Measurements from ENCODE around the gene GAP43. TPM values are rescaled to one million over a fixed set of nuclear protein-coding genes. Genes with fewer than 3 reads are reported as not detected.

Gene GAP43
- total and polyA plus RNA-seq, 3 experiments from 2014 or later = not detected

DNA sequence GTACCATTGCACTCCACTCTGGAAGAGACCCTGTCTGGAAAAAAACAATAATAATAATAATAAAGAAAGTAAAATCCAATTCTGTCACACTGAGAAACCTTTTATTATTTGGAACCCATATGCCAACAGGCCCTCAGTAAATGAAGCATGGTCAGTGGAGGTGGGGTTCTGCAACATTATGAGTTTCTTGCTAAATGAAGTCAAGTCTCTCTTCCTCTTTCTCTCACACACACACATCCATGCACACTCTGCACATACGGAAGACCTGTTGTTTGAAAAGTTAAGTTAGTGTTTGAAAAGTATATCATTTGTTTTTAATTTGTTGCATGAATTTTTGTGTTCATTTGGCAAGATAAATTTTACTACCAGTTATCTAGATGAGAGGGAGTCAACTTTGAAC lies 27.8 kb downstream of the GAP43 start:
- no peaks in the 10 kb centered on the region for H3K4me1 ChIP-seq (ENCODE audit: insufficient read depth, low read length)
- CTCF ChIA-PET = no interaction called here
- Mint-ChIP-seq H3K9me3 (no peaks in the 10 kb centered on the region), H3K4me1 (no peaks in the 10 kb centered on the region), H3K27ac (peak overlapping the region in 1 of 8 donors; percentile 31), H3K4me3 (no peak overlapping the region), H3K27me3 (peaks cover 4 to 27% of the 10 kb centered on the region in 2 donors), H3K36me3 (peaks cover 0 to 5% (median 0%) of the 10 kb centered on the region in 3 donors)
- POLR2A ChIA-PET = no interaction called here
- H3K4me3 ChIP-seq (ENCODE audit: low read length) = no peak overlapping the region
- H3K27ac ChIP-seq (ENCODE audit: low read depth, low read length) = no peak overlapping the region
- DNase-seq = no peak
- no peaks in the 10 kb centered on the region for H3K27me3 ChIP-seq (ENCODE audit: insufficient read depth, low read length, poor library complexity, severe bottlenecking)
- no peaks in the 10 kb centered on the region for H3K36me3 ChIP-seq (ENCODE audit: insufficient read depth, low read length)
- H3K9me3 ChIP-seq (ENCODE audit: low read length) = no peaks in the 10 kb centered on the region

DNA sequence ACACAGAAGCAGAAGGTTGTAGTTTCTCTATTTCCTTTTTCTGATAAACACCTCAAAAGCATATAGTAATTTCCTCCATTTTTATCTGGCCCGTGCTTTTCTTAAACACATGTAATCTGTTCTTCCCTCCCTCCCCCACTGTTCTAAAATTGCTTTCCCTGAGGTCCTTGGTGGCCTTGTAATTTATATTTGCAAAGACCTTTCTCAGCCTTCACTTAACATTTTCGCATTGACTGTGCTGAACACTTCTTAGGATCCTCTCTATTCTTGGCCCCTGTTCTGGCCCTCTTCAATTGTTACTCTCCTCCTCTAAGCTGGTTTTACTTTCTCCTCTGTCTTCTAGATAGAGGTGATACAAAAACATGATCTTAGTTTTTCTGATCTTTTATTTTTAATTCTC lies 28.3 kb downstream of the GAP43 start:
- Mint-ChIP-seq H3K27ac (peak overlapping the region in 1 of 8 donors; percentile 31), H3K27me3 (peaks cover 4 to 23% of the 10 kb centered on the region in 2 donors), H3K9me3 (no peaks in the 10 kb centered on the region), H3K36me3 (peaks cover 0 to 5% (median 0%) of the 10 kb centered on the region in 3 donors), H3K4me1 (no peaks in the 10 kb centered on the region), H3K4me3 (no peak overlapping the region)
- Histone ChIP-seq H3K4me3 (ENCODE audit: low read length) (no peak overlapping the region), H3K4me1 (ENCODE audit: insufficient read depth, low read length) (peaks cover under 1% of the 10 kb centered on the region), H3K27me3 (ENCODE audit: insufficient read depth, low read length, poor library complexity, severe bottlenecking) (no peaks in the 10 kb centered on the region), H3K27ac (ENCODE audit: low read depth, low read length) (no peak overlapping the region), H3K36me3 (ENCODE audit: insufficient read depth, low read length) (no peaks in the 10 kb centered on the region), H3K9me3 (ENCODE audit: low read length) (no peaks in the 10 kb centered on the region)
- ChIA-PET CTCF (no interaction called here), POLR2A (no interaction called here)
- no peak for DNase-seq

DNA sequence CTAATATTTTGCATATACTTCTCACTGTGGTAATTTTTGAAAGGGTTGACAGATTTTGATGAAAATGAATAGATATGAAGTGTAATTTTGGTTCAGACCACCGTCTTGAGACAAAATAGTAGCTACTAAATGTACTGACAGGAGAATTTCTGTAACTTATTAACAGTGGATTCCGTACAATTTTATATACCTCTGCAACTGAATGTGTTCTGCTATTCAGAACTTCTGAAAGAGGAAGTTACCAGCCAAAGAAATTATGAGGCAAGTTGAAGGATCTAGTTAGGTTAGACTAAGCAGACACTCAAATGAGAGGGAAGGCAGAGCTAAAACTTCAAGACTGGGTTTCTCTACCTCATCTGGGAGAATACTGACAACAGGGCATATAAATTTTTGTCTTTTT lies 29.4 kb downstream of the GAP43 start:
- H3K4me1 Mint-ChIP-seq = peaks cover 8 to 10% (median 10%) of the 10 kb centered on the region in 3 donors
- CTCF ChIA-PET = no interaction called here
- DNase-seq = no peak
- H3K27me3 ChIP-seq (ENCODE audit: insufficient read depth, low read length, poor library complexity, severe bottlenecking) = no peaks in the 10 kb centered on the region
- H3K4me3 Mint-ChIP-seq = no peak overlapping the region
- POLR2A ChIA-PET = no interaction called here
- H3K36me3 Mint-ChIP-seq = peaks cover 0 to 5% (median 0%) of the 10 kb centered on the region in 3 donors
- H3K9me3 ChIP-seq (ENCODE audit: low read length) = no peaks in the 10 kb centered on the region
- peaks cover 4 to 16% of the 10 kb centered on the region in 2 donors for H3K27me3 Mint-ChIP-seq
- no peaks in the 10 kb centered on the region for H3K36me3 ChIP-seq (ENCODE audit: insufficient read depth, low read length)
- H3K27ac Mint-ChIP-seq = peak overlapping the region in 1 of 8 donors; percentile 69
- H3K9me3 Mint-ChIP-seq = no peaks in the 10 kb centered on the region
- no peak overlapping the region for H3K4me3 ChIP-seq (ENCODE audit: low read length)
- no peak overlapping the region for H3K27ac ChIP-seq (ENCODE audit: low read depth, low read length)
- peaks cover 11% of the 10 kb centered on the region for H3K4me1 ChIP-seq (ENCODE audit: insufficient read depth, low read length)

DNA sequence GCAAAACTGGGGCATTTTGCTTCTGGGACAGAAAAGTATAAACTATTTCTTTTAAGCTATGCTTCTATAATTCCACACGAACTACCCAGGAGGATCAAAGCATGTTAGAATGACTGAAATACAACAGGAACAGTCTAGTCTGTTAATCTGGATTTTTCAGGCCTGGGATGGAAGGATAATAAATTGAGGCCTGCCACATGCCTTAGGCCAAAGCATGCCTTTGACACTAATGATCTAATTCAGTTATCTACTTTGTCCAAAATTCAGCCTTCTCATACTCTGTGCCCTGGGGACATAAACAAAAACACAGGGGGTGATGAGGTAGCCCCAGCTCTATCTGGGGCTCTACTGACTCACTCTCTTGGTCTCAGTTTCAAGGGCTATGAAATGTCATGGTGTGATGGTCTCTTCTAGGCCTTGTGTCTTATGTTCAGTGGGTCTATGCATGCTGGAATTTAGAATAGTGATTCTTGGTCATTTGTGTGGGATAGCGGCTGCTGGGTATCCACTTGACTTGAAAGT lies 32.5 kb downstream of the GAP43 start:
- Mint-ChIP-seq H3K27me3 (peaks cover 0 to 5% of the 10 kb centered on the region in 2 donors), H3K4me3 (peak overlapping the region in 1 of 7 donors; percentile 47), H3K27ac (peak overlapping the region in 1 of 8 donors; percentile 30), H3K36me3 (peaks cover 0 to 2% (median 0%) of the 10 kb centered on the region in 3 donors), H3K4me1 (peaks cover 25 to 35% (median 26%) of the 10 kb centered on the region in 3 donors), H3K9me3 (no peaks in the 10 kb centered on the region)
- Histone ChIP-seq H3K27me3 (ENCODE audit: insufficient read depth, low read length, poor library complexity, severe bottlenecking) (no peaks in the 10 kb centered on the region), H3K27ac (ENCODE audit: low read depth, low read length) (no peak overlapping the region), H3K4me3 (ENCODE audit: low read length) (no peak overlapping the region), H3K4me1 (ENCODE audit: insufficient read depth, low read length) (peaks cover 15% of the 10 kb centered on the region), H3K9me3 (ENCODE audit: low read length) (no peaks in the 10 kb centered on the region), H3K36me3 (ENCODE audit: insufficient read depth, low read length) (no peaks in the 10 kb centered on the region)
- ChIA-PET CTCF (no interaction called here), POLR2A (no interaction called here)
- no peak for DNase-seq

DNA sequence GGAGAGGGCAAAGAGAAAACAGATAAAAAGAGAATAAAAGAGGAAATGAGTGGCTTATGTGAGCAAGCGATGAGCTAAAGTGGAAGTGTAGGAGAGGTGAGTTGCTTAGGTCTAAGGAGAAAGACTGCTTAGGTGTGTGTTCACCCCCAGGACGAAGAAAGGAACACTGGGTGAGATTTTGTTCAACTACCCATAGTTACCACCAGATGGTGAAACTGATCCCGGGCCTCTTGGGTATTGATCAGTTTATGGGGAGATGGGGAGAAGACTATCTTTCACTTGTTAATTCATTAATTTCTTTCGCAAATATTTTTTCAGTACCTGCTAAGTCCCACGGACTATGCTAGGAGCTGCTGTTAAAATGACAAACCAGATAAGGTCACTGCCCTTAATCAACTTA lies 33.9 kb downstream of the GAP43 start:
- H3K9me3 ChIP-seq (ENCODE audit: low read length) = no peaks in the 10 kb centered on the region
- H3K27ac Mint-ChIP-seq = peak overlapping the region; percentile 1 to 100 (median 64)
- no peak overlapping the region for H3K27ac ChIP-seq (ENCODE audit: low read depth, low read length)
- peaks cover 0 to 2% (median 0%) of the 10 kb centered on the region in 3 donors for H3K36me3 Mint-ChIP-seq
- POLR2A ChIA-PET = no interaction called here
- no peak for DNase-seq
- H3K36me3 ChIP-seq (ENCODE audit: insufficient read depth, low read length) = no peaks in the 10 kb centered on the region
- H3K27me3 Mint-ChIP-seq = no peaks in the 10 kb centered on the region
- peaks cover 15% of the 10 kb centered on the region for H3K4me1 ChIP-seq (ENCODE audit: insufficient read depth, low read length)
- CTCF ChIA-PET = no interaction called here
- H3K9me3 Mint-ChIP-seq = no peaks in the 10 kb centered on the region
- no peaks in the 10 kb centered on the region for H3K27me3 ChIP-seq (ENCODE audit: insufficient read depth, low read length, poor library complexity, severe bottlenecking)
- H3K4me3 ChIP-seq (ENCODE audit: low read length) = no peak overlapping the region
- H3K4me1 Mint-ChIP-seq = peaks cover 25 to 37% (median 26%) of the 10 kb centered on the region in 3 donors
- H3K4me3 Mint-ChIP-seq = peak overlapping the region in 6 of 7 donors; percentile 3 to 98 (median 40)

DNA sequence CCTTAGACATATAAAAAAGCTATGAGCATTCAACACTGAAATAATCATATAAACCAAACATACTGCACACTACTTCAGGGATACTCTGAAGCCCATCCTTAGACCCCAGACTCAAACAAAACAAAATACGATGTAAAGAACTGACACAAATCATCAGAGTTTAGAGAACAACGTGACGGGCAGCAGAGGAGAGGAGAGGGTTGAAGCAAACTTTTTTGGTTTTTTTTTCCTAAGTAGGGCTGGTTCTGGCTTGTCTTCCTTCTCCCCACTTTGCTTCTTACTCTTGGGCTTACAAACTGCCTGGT lies 34.7 kb downstream of the GAP43 start:
- peaks cover 25 to 37% (median 26%) of the 10 kb centered on the region in 3 donors for H3K4me1 Mint-ChIP-seq
- H3K9me3 Mint-ChIP-seq = no peaks in the 10 kb centered on the region
- CTCF ChIA-PET = no interaction called here

DNA sequence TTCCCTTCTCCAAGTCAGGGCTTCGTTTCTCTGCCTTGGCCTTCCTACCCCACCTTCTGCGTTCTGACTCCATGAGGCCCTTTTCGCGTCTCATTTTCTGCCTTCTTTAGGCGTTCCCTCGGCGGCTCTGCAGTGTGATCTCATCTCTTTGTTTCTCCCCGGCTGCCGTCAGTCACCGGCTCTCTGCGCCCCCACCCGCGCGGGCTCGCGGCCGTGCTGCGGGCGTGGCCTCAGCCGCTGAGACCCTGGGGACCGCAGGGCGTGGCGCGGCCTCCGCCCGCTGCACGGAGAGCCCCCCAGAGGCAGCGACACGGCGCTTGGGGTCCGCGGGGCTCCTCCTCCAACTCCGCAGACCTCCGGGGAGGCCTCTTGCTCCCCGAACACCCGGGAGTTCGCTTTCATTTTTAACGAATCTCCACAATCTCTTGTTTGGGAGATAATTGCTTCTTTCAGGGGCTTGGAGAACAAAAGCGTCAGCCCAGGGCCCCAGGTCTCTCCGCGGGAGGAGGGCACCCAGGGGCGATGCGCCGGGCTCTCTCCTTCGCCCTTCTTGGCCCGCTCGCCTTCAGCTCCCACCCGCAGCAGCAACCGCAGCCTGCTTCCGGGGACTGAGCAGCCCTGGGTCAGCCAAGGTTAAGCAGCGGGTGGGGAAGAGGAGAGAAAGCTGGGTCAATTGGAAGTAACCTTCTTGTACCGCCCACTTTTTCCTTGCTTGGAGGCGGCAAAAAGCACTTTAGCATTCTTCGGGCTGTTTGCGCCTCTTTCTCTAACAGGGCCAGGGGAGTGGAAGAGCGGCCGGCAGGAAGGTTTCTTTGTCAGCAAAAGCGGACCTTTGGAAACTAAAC lies 35.2 kb downstream of the GAP43 start:
- peaks cover 15% of the 10 kb centered on the region for H3K4me1 ChIP-seq (ENCODE audit: insufficient read depth, low read length)
- CTCF ChIA-PET = interaction anchor here (1.4 kb wide), 1 partner anchor 126 kb away, joined by 5 read pairs; no protein-coding TSS in a partner anchor
- H3K4me1 Mint-ChIP-seq = peaks cover 25 to 37% (median 26%) of the 10 kb centered on the region in 3 donors
- peak overlapping the region; percentile 84 for H3K27ac ChIP-seq (ENCODE audit: low read depth, low read length)
- peak overlapping the region; percentile 98 to 100 (median 100) for H3K27ac Mint-ChIP-seq
- no peaks in the 10 kb centered on the region for H3K27me3 ChIP-seq (ENCODE audit: insufficient read depth, low read length, poor library complexity, severe bottlenecking)
- DNase-seq = peak; percentile 50 to 83 (median 68)
- H3K36me3 Mint-ChIP-seq = peaks cover 0 to 2% (median 0%) of the 10 kb centered on the region in 3 donors
- H3K4me3 ChIP-seq (ENCODE audit: low read length) = peak overlapping the region; percentile 67
- no peaks in the 10 kb centered on the region for H3K9me3 Mint-ChIP-seq
- no peaks in the 10 kb centered on the region for H3K36me3 ChIP-seq (ENCODE audit: insufficient read depth, low read length)
- POLR2A ChIA-PET = no interaction called here
- H3K27me3 Mint-ChIP-seq = no peaks in the 10 kb centered on the region
- H3K4me3 Mint-ChIP-seq = peak overlapping the region; percentile 91 to 99 (median 96)
- H3K9me3 ChIP-seq (ENCODE audit: low read length) = no peaks in the 10 kb centered on the region

More for the DNA sequence above, 34.7 kb downstream of the GAP43 start:
- POLR2A ChIA-PET = no interaction called here
- Histone ChIP-seq H3K27ac (ENCODE audit: low read depth, low read length) (peak overlapping the region; percentile 84), H3K9me3 (ENCODE audit: low read length) (no peaks in the 10 kb centered on the region), H3K36me3 (ENCODE audit: insufficient read depth, low read length) (no peaks in the 10 kb centered on the region), H3K4me3 (ENCODE audit: low read length) (peak overlapping the region; percentile 67), H3K27me3 (ENCODE audit: insufficient read depth, low read length, poor library complexity, severe bottlenecking) (no peaks in the 10 kb centered on the region), H3K4me1 (ENCODE audit: insufficient read depth, low read length) (peaks cover 15% of the 10 kb centered on the region)
- no peaks in the 10 kb centered on the region for H3K27me3 Mint-ChIP-seq
- peak overlapping the region; percentile 91 to 99 (median 96) for H3K4me3 Mint-ChIP-seq
- peak overlapping the region; percentile 98 to 100 (median 100) for H3K27ac Mint-ChIP-seq
- peaks cover 0 to 2% (median 0%) of the 10 kb centered on the region in 3 donors for H3K36me3 Mint-ChIP-seq
- no peak for DNase-seq
